Loucy (cell line): ENCODE results near the gene GPR39.

Experiments
- CTCF ChIP-seq: fragments of 200-600 bp; sonication (generic); conservative IDR thresholded peaks from 2 replicates; pipeline ENCODE4 v1.5.1; 2014; ENCODE audit warnings: mild to moderate bottlenecking, antibody characterized with exemption, low read length
- EZH2phosphoT487 ChIP-seq: fragments of 200-600 bp; IDR thresholded peaks from 2 replicates; pipeline ENCODE4 v1.6.1; 2018; ENCODE audit warnings: antibody characterized with exemption, mild to moderate bottlenecking, moderate library complexity, borderline replicate concordance

- TF ChIP-seq CTCF (no peak), EZH2phosphoT487 (no peak)
These were observed 188.0 kb downstream of the GPR39 start for GRCh38 chr2:132604561-132604960.
